ENCODE results near the gene CTCFL.

DNA sequence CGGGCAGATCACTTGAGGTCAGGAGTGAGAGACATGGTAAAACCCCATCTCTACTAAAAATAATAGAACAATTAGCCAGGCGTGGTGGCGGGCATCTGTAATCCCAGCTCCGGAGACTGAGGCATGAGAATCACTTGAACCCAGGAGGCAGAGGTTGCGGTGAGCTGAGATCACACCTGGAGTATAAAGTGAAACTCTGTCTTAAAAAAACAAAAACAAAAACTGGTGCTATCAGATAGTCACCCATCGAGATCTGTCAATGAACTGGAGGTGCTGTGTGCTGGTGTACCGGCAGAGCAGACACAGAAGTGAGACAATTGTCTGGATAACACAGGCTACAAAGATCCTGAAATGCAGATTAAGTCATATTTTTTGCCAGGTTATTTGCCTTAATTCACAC is 24.7 kb downstream of the CTCFL start:
- TF ChIP-seq, protein P1, sequence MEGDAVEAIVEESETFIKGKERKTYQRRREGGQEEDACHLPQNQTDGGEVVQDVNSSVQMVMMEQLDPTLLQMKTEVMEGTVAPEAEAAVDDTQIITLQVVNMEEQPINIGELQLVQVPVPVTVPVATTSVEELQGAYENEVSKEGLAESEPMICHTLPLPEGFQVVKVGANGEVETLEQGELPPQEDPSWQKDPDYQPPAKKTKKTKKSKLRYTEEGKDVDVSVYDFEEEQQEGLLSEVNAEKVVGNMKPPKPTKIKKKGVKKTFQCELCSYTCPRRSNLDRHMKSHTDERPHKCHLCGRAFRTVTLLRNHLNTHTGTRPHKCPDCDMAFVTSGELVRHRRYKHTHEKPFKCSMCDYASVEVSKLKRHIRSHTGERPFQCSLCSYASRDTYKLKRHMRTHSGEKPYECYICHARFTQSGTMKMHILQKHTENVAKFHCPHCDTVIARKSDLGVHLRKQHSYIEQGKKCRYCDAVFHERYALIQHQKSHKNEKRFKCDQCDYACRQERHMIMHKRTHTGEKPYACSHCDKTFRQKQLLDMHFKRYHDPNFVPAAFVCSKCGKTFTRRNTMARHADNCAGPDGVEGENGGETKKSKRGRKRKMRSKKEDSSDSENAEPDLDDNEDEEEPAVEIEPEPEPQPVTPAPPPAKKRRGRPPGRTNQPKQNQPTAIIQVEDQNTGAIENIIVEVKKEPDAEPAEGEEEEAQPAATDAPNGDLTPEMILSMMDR (conservative IDR thresholded peaks at IDR 0.05): no peak
- TF ChIP-seq EZH2 (IDR thresholded peaks at IDR 0.05; ENCODE audit: low read depth): no peak
